Measurements from ENCODE around the gene C1orf21. TPM values are rescaled to one million over a fixed set of nuclear protein-coding genes. Genes with fewer than 3 reads are reported as not detected.

The C1orf21 gene
- total and polyA plus RNA-seq, 8 donors: 4.1 to 13.9 (median 7.7) TPM

DNA sequence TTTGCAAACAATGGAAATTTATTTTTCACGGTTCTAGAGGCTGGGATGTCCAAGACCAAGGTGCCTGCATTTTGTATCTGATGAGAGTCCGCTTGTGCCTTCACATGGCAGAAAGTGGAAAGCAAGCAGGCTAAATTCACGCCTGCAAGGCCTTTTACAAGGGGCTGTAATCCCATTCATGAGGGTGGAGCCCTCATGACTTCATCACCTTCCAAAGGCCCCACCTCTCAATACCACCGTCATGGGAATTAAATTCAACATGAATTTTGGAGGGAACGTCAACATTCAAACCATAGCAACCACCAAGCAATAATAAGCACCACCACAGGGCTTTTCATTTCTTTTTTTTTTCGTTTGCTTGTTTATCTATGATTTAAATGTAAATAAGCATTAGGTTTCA lies 115.3 kb downstream of the C1orf21 start:
- H3K9me3 ChIP-seq: no peaks in the 10 kb centered on the region
- DNase-seq: no peak
- TF ChIP-seq, protein P1, sequence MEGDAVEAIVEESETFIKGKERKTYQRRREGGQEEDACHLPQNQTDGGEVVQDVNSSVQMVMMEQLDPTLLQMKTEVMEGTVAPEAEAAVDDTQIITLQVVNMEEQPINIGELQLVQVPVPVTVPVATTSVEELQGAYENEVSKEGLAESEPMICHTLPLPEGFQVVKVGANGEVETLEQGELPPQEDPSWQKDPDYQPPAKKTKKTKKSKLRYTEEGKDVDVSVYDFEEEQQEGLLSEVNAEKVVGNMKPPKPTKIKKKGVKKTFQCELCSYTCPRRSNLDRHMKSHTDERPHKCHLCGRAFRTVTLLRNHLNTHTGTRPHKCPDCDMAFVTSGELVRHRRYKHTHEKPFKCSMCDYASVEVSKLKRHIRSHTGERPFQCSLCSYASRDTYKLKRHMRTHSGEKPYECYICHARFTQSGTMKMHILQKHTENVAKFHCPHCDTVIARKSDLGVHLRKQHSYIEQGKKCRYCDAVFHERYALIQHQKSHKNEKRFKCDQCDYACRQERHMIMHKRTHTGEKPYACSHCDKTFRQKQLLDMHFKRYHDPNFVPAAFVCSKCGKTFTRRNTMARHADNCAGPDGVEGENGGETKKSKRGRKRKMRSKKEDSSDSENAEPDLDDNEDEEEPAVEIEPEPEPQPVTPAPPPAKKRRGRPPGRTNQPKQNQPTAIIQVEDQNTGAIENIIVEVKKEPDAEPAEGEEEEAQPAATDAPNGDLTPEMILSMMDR (IDR thresholded peaks at IDR 0.05): no peak
- no peaks in the 10 kb centered on the region for H3K36me3 ChIP-seq
- no peak for ATAC-seq
- intact Hi-C loops (cut with DNase I): no loop called here
- 86 to 91% methylated on average over 6 of the region's 6 CpGs for WGBS, 2 donors
- H3K4me3 ChIP-seq: no peak overlapping the region
- no peak overlapping the region for H3K27ac ChIP-seq
- no peaks in the 10 kb centered on the region for H3K27me3 ChIP-seq
- no peak for FAIRE-seq
- H3K4me1 ChIP-seq: peaks cover 2 to 7% (median 3%) of the 10 kb centered on the region in 3 donors

DNA sequence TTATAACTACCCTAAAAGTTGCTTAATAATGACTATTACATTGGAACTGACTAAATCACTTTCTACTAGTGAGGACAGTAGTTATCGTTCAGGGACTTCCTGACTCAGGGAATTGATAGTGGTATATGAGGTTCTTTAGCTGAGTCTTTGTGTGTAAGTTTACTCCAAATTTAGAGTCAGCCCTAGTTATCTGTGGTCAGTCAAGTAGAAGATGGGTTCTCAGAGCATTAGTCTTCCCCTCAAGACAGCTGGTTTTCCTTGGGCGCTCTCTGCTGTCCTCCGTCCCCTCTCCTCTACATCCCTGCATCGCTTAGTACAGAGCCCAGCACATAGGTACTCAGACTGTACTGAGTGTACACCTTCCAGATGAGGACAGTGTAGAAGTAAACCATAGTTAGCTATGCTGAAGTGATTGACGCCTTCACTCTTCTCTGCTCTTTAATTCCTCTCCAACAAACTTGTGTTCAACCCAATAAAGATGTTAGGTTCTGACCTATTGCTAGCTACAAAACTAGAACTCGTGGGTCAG lies 116.5 kb downstream of the C1orf21 start:
- no peak for DNase-seq
- Histone ChIP-seq H3K36me3 (no peaks in the 10 kb centered on the region), H3K4me3 (no peak overlapping the region), H3K27ac (no peak overlapping the region), H3K27me3 (no peaks in the 10 kb centered on the region), H3K4me1 (peaks cover 12 to 18% (median 14%) of the 10 kb centered on the region in 3 donors), H3K9me3 (no peaks in the 10 kb centered on the region)
- intact Hi-C loops (cut with DNase I): no loop called here
- no peak for FAIRE-seq
- 86 to 92% methylated on average over 6 of the region's 6 CpGs for WGBS, 2 donors
- TF ChIP-seq, protein P1 (IDR thresholded peaks at IDR 0.05): no peak
- ATAC-seq: no peak

- Histone ChIP-seq H3K27me3 (no peaks in the 10 kb centered on the region), H3K9me3 (no peaks in the 10 kb centered on the region), H3K36me3 (no peaks in the 10 kb centered on the region), H3K27ac (no peak overlapping the region), H3K4me3 (peak overlapping the region in 1 of 4 donors; percentile 11), H3K4me1 (peaks cover 17 to 26% (median 18%) of the 10 kb centered on the region in 3 donors)
- no peak for FAIRE-seq
- no peak for DNase-seq
- intact Hi-C loops (cut with DNase I): no loop called here
- TF ChIP-seq, protein P1 (IDR thresholded peaks at IDR 0.05): no peak
- WGBS, 2 donors: 31 to 51% methylated on average over 16 of the region's 16 CpGs
- peak in 2 of 4 donors; percentile 45 to 51 for ATAC-seq
Measured at GRCh38 chr1:184504040-184504954, 117.5 kb downstream of the C1orf21 start.

- DNase-seq (no peak), ATAC-seq (no peak), FAIRE-seq (no peak)
- H3K27ac ChIP-seq: no peak overlapping the region
- peaks cover 17 to 26% (median 18%) of the 10 kb centered on the region in 3 donors for H3K4me1 ChIP-seq
- no peaks in the 10 kb centered on the region for H3K9me3 ChIP-seq
- 96 to 100% methylated on average over 1 of the region's 1 CpG for WGBS, 2 donors
- intact Hi-C loops (cut with DNase I): no loop called here
- no peaks in the 10 kb centered on the region for H3K36me3 ChIP-seq
- TF ChIP-seq, protein P1 (IDR thresholded peaks at IDR 0.05): no peak
- no peaks in the 10 kb centered on the region for H3K27me3 ChIP-seq
- no peak overlapping the region for H3K4me3 ChIP-seq
Measured at GRCh38 chr1:184504955-184505338, 118.1 kb downstream of the C1orf21 start.

GRCh38 chr1:184506481-184506880 lies 119.7 kb downstream of the C1orf21 start:
- Histone ChIP-seq H3K9me3 (no peaks in the 10 kb centered on the region), H3K27ac (no peak overlapping the region), H3K27me3 (no peaks in the 10 kb centered on the region), H3K36me3 (no peaks in the 10 kb centered on the region), H3K4me3 (no peak overlapping the region), H3K4me1 (peaks cover 17 to 26% (median 18%) of the 10 kb centered on the region in 3 donors)
- TF ChIP-seq, protein P1 (IDR thresholded peaks at IDR 0.05): no peak
- WGBS, 2 donors: 89 to 92% methylated on average over 3 of the region's 3 CpGs
- intact Hi-C loops (cut with DNase I): no loop called here
- no peak for ATAC-seq
- no peak for FAIRE-seq
- no peak for DNase-seq
